Measurements from ENCODE around the gene AKAP8L. TPM values are rescaled to one million over a fixed set of nuclear protein-coding genes. Genes with fewer than 3 reads are reported as not detected.

The AKAP8L gene
- total and polyA plus RNA-seq, 11 donors, result 43.3 to 72.2 (median 60.1) TPM

- DNase-seq, result peak; percentile 68 to 81 (median 80)
- Histone ChIP-seq H3K9me3 (no peaks in the 10 kb centered on the region), H3K4me3 (no peak overlapping the region), H3K4me1 (peaks cover 2 to 40% (median 24%) of the 10 kb centered on the region in 12 donors), H3K36me3 (peaks cover 0 to 48% (median 43%) of the 10 kb centered on the region in 9 donors), H3K27ac (peak overlapping the region in 9 of 12 donors; percentile 2 to 64 (median 49)), H3K27me3 (no peaks in the 10 kb centered on the region)
- TF ChIP-seq CTCF (IDR thresholded peaks at IDR 0.05) (no peak), POLR2A (IDR thresholded peaks at IDR 0.05) (no peak)
- WGBS, 4 donors, result 45 to 56% (median 53%) methylated on average over 15 of the region's 15 CpGs
- ATAC-seq, result peak; percentile 4 to 32 (median 16)
- intact Hi-C loops (cut with DNase I), result loop anchor here in 2 of 10 donors (10.0 kb wide), 1 partner anchor 133 kb away; no protein-coding TSS in a partner anchor
Observed at GRCh38 chr19:15421721-15422260, 3.0 kb upstream of the AKAP8L start.

- ATAC-seq (no peak), DNase-seq (peak in 2 of 5 donors; percentile 13 to 14)
- Histone ChIP-seq H3K27me3 (no peaks in the 10 kb centered on the region), H3K27ac (peak overlapping the region in 7 of 12 donors; percentile 2 to 64 (median 28)), H3K36me3 (peaks cover 0 to 48% (median 37%) of the 10 kb centered on the region in 9 donors), H3K4me1 (peaks cover 6 to 45% (median 29%) of the 10 kb centered on the region in 12 donors), H3K4me3 (no peak overlapping the region), H3K9me3 (no peaks in the 10 kb centered on the region)
- TF ChIP-seq CTCF (IDR thresholded peaks at IDR 0.05), result no peak
- no peak for TF ChIP-seq POLR2A (IDR thresholded peaks at IDR 0.05)
- WGBS, 4 donors, result 71 to 73% (median 72%) methylated on average over 12 of the region's 12 CpGs
- intact Hi-C loops (cut with DNase I), result loop anchor here in 2 of 10 donors (10.0 kb wide), 1 partner anchor 134 kb away; no protein-coding TSS in a partner anchor
Observed at GRCh38 chr19:15421136-15421695, 2.4 kb upstream of the AKAP8L start.

DNA sequence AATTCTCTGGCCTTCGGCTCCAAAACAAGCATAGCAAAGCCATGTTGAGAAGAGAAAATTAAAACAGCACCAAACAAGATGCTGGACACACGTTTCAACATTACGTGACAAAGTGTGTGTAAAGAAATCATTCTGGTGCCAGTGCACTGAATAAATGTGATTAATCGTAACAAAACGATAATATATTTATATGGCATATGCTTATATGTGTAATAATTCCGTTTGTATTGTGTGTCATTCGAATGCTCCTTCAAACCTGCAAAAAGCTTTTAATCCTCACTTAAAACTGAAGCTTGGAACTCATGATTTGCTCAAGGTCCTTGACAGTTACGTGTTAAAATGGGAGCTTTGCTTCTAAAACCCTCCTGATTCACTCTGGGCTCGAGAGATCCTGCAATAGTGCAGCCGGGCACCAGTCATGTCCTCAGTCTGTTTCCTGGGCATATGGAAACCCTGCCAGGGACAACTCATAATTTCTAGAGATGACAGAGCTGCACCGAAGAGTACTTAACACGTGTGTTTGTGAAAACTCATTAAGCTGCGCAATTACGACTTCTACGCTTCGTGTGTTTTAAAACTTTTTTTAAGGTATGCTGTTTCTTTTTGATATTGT lies 731 bp upstream of the AKAP8L start:
- TF ChIP-seq POLR2A (IDR thresholded peaks at IDR 0.05) (no peak), CTCF (IDR thresholded peaks at IDR 0.05) (peak in 1 of 12 donors; percentile 5)
- DNase-seq (peak in 3 of 5 donors; percentile 3 to 22 (median 6)), ATAC-seq (no peak)
- Histone ChIP-seq H3K27ac (peak overlapping the region in 7 of 12 donors; percentile 35 to 93 (median 44)), H3K27me3 (no peaks in the 10 kb centered on the region), H3K4me3 (peak overlapping the region in 11 of 12 donors; percentile 72 to 100 (median 94)), H3K36me3 (peaks cover 0 to 51% (median 28%) of the 10 kb centered on the region in 9 donors), H3K4me1 (peaks cover 6 to 54% (median 36%) of the 10 kb centered on the region in 12 donors), H3K9me3 (no peaks in the 10 kb centered on the region)
- intact Hi-C loops (cut with DNase I), result loop anchor here in 7 of 10 donors (2.0 to 10.0 kb wide), 6 partner anchors 31 to 245 kb away; partner anchors contain the start of gene AKAP8 (in 2 of the 7)
- 26 to 34% (median 28%) methylated on average over 16 of the region's 16 CpGs for WGBS, 4 donors

DNA sequence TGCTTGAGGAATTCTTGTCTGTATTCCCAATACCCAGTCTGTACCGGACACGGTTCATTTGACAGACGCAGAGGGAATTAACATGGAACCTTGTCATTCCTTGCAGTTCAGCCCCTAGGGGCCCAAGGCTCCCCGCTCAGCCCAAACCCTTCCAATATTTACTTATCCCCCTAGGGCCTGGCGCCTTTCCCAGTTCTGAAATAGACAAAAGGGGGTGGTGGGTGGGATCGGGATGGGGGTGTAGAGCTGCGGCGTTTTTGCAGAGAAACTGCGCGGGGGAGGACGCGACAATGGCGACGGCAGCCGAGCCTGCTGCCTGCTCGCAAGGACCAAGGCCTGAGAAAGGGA lies 583 bp downstream of the AKAP8L start:
- Histone ChIP-seq H3K4me1 (peaks cover 6 to 64% (median 45%) of the 10 kb centered on the region in 12 donors), H3K27ac (peak overlapping the region; percentile 71 to 95 (median 91)), H3K27me3 (no peaks in the 10 kb centered on the region), H3K4me3 (peak overlapping the region; percentile 75 to 100 (median 93)), H3K36me3 (peaks cover 0 to 38% (median 15%) of the 10 kb centered on the region in 9 donors), H3K9me3 (no peaks in the 10 kb centered on the region)
- intact Hi-C loops (cut with DNase I), result loop anchor here in 7 of 10 donors (2.0 to 10.0 kb wide), 5 partner anchors 33 to 243 kb away; partner anchors contain the start of gene AKAP8 (in 2 of the 7)
- TF ChIP-seq POLR2A (IDR thresholded peaks at IDR 0.05), result no peak
- TF ChIP-seq CTCF (IDR thresholded peaks at IDR 0.05), result no peak
- DNase-seq (peak in 3 of 5 donors; percentile 30 to 57 (median 40)), ATAC-seq (peak in 1 of 4 donors; percentile 0)
- WGBS, 4 donors, result 0 to 1% (median 1%) methylated on average over 16 of the region's 16 CpGs

All from heart left ventricle (tissue), 16 donors.